HCT116 (cell line): ENCODE data around the gene GPC5.

ENCODE experiments used
- ELF1 ChIP-seq: IDR thresholded peaks from 2 replicates; pipeline ENCODE4 v1.6.1; 2012; ENCODE audit warnings: low read depth, borderline replicate concordance
- POLR2A ChIP-seq: IDR thresholded peaks from 2 replicates; pipeline ENCODE4 v1.7.0; 2011; ENCODE audit warnings: borderline replicate concordance; ENCODE audit not compliant: insufficient read depth, insufficient read length; ENCODE audit errors: extremely low read depth
- POLR2AphosphoS5 ChIP-seq: IDR thresholded peaks from 2 replicates; pipeline ENCODE4 v1.6.1; 2011; ENCODE audit warnings: mild to moderate bottlenecking, low read depth, low read length, moderate library complexity
- ZFX ChIP-seq: fragments of 450-650 bp; IDR thresholded peaks from 2 replicates; pipeline ENCODE4 v1.6.1; 2017
- TF ChIP-seq, protein P1 (sequence below), 3 experiments: fragments of 200-600 bp in 1 of 3; sonication (generic) in 1 of 3; IDR thresholded peaks in 2 of 3; conservative IDR thresholded peaks in 1 of 3; 2 replicates each; pipeline ENCODE4 v1.5.1; 2012 to 2017; ENCODE audit warnings: low read depth in 2 of 3, low read length in 2 of 3, antibody characterized with exemption in 1 of 3, borderline replicate concordance in 1 of 3, control low read depth in 1 of 3, mild to moderate bottlenecking in 1 of 3, mixed read lengths in 1 of 3, mixed run types in 1 of 3, moderate library complexity in 1 of 3; ENCODE audit not compliant: insufficient read depth in 1 of 3

DNA sequence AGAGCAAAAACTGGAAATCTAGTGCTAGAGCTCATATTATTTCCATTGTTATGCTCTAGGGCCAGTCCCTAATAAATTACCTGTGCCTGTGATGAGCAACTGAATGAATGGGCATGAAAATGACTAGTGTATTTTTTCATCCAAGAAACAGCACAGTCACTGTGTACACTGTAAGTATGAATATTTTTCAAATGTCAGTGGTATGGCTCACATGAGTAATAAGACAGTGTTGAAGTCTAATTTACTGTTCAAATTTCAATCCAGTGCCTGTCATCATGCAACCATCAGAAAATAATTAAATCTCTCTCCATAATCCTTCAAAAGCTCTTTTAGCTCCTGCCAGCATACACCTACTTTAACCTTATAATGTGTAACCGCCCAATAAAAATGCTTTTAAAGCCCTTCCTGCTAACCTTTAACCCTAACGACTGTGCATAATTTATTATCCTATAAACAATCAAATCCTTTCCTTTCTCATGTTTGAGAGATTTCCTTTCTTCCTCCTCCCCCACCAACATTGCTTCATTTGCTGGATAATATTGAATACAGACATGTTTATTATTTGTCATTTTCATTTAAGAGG lies 378.3 kb downstream of the GPC5 start:
- TF ChIP-seq, protein P1, sequence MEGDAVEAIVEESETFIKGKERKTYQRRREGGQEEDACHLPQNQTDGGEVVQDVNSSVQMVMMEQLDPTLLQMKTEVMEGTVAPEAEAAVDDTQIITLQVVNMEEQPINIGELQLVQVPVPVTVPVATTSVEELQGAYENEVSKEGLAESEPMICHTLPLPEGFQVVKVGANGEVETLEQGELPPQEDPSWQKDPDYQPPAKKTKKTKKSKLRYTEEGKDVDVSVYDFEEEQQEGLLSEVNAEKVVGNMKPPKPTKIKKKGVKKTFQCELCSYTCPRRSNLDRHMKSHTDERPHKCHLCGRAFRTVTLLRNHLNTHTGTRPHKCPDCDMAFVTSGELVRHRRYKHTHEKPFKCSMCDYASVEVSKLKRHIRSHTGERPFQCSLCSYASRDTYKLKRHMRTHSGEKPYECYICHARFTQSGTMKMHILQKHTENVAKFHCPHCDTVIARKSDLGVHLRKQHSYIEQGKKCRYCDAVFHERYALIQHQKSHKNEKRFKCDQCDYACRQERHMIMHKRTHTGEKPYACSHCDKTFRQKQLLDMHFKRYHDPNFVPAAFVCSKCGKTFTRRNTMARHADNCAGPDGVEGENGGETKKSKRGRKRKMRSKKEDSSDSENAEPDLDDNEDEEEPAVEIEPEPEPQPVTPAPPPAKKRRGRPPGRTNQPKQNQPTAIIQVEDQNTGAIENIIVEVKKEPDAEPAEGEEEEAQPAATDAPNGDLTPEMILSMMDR (IDR thresholded peaks at IDR 0.05 in 2 of 3, conservative IDR thresholded peaks at IDR 0.05 in 1 of 3; ENCODE audit: borderline replicate concordance in 1 of 3, insufficient read depth in 1 of 3, low read depth in 2 of 3, low read length in 2 of 3), result no peak
- TF ChIP-seq POLR2AphosphoS5 (no peak), ZFX (no peak), ELF1 (no peak), POLR2A (no peak)
